ENCODE measurements around the gene FYN. TPM values are rescaled to one million over a fixed set of nuclear protein-coding genes. Genes with fewer than 3 reads are reported as not detected.

Gene FYN
- polyA plus RNA-seq, 2 of the 4 experiments (the other 2 are of a cell fraction): 3.5 to 3.7 TPM

GRCh38 chr6:111631018-111631417 lies 242.2 kb downstream of the FYN start:
- H3K4me2 ChIP-seq: no peak overlapping the region
- no peaks in the 10 kb centered on the region for H3K9me3 ChIP-seq
- TF ChIP-seq ELK1 (IDR thresholded peaks at IDR 0.05; ENCODE audit: low read depth, low read length) (no peak), HES2 (IDR thresholded peaks at IDR 0.05) (no peak), FOSB (CRISPR knock-in tag; IDR thresholded peaks at IDR 0.05) (no peak), NPAS2 (CRISPR knock-in tag; IDR thresholded peaks at IDR 0.05; ENCODE audit: borderline replicate concordance) (no peak), E2F6 (IDR thresholded peaks at IDR 0.05; ENCODE audit: borderline replicate concordance, low read depth) (no peak), MAX (IDR thresholded peaks at IDR 0.05) (no peak), TFCP2L1 (CRISPR knock-in tag; IDR thresholded peaks at IDR 0.05) (no peak), HOXB5 (CRISPR knock-in tag; IDR thresholded peaks at IDR 0.05) (no peak), JUN (IDR thresholded peaks at IDR 0.05) (no peak), HEYL (CRISPR knock-in tag; IDR thresholded peaks at IDR 0.05) (no peak), BCL3 (IDR thresholded peaks at IDR 0.05) (no peak), TP53 (CRISPR knock-in tag; IDR thresholded peaks at IDR 0.05) (no peak), POLR2A (IDR thresholded peaks at IDR 0.05; ENCODE audit: low read length) (no peak), RCOR1 (IDR thresholded peaks at IDR 0.05; ENCODE audit: low read depth, low read length) (no peak), ZNF302 (CRISPR knock-in tag; IDR thresholded peaks at IDR 0.05) (no peak), MAFK (IDR thresholded peaks at IDR 0.05; ENCODE audit: partially characterized antibody) (no peak)
- CTCF ChIA-PET: interaction anchor here (1.1 kb wide), 1 partner anchor 13 kb away, joined by 3 read pairs; no protein-coding TSS in a partner anchor
- ATAC-seq: no peak
- POLR2A ChIA-PET: no interaction called here
- no peak for FAIRE-seq
- 69% methylated on average over 6 of the region's 6 CpGs for WGBS (ENCODE audit: missing lambda C conversion rate)
- no peak overlapping the region for H3K27ac ChIP-seq
- H3K4me1 ChIP-seq: no peaks in the 10 kb centered on the region
- H3K4me3 ChIP-seq: no peak overlapping the region
- no peak for DNase-seq (ENCODE audit: low read depth in 1 of 2, low spot score in 1 of 2)

GRCh38 chr6:111628142-111628850 lies 245.0 kb downstream of the FYN start:
- WGBS (ENCODE audit: missing lambda C conversion rate): 71% methylated on average over 6 of the region's 6 CpGs
- DNase-seq (ENCODE audit: low read depth in 1 of 2, low spot score in 1 of 2): no peak
- H3K4me1 ChIP-seq: no peaks in the 10 kb centered on the region
- H3K9me3 ChIP-seq: no peaks in the 10 kb centered on the region
- ATAC-seq: no peak
- H3K27ac ChIP-seq: no peak overlapping the region
- ChIA-PET CTCF (interaction anchor here (0.6 to 1.5 kb wide), 3 partner anchors 23 to 1155 kb away, joined by 3 to 6 read pairs (median 4); partner anchors contain the start of gene TRAF3IP2), POLR2A (no interaction called here)
- no peak overlapping the region for H3K4me3 ChIP-seq
- FAIRE-seq: no peak
- TF ChIP-seq ESRRA (IDR thresholded peaks at IDR 0.05; ENCODE audit: borderline replicate concordance, low read length): no peak
- no peak for TF ChIP-seq NR3C1 (IDR thresholded peaks at IDR 0.05)
- TF ChIP-seq NPAS2 (CRISPR knock-in tag; IDR thresholded peaks at IDR 0.05; ENCODE audit: borderline replicate concordance): no peak
- TF ChIP-seq SREBF2 (IDR thresholded peaks at IDR 0.05): no peak
- TF ChIP-seq HES2 (IDR thresholded peaks at IDR 0.05): no peak
- TF ChIP-seq BHLHE40 (IDR thresholded peaks at IDR 0.05; ENCODE audit: low read depth, low read length): no peak
- no peak for TF ChIP-seq E2F6 (IDR thresholded peaks at IDR 0.05; ENCODE audit: borderline replicate concordance, low read depth)
- H3K4me2 ChIP-seq: no peak overlapping the region
